Neural cell (in vitro differentiated cells): Measurements from ENCODE around the gene KCNIP2. TPM values are rescaled to one million over a fixed set of nuclear protein-coding genes. Genes with fewer than 3 reads are reported as not detected.

Source experiments
- H2AFZ ChIP-seq: fragments of 200-600, 300-800 bp; sonication (generic), shearing (Covaris generic); 2 replicates; pipeline ENCODE4 v1.6.0; 2014; ENCODE audit warnings: low read depth, mild to moderate bottlenecking, antibody characterized with exemption, low read length, moderate library complexity
- H3F3A ChIP-seq: fragments of 200-600 bp; shearing (Covaris generic); 2 replicates; pipeline ENCODE4 v1.6.1; 2016; ENCODE audit warnings: mild to moderate bottlenecking, moderate library complexity, mixed read lengths, antibody characterized with exemption, low read length; ENCODE audit not compliant: insufficient read depth, poor library complexity, severe bottlenecking
- H3K27ac ChIP-seq: fragments of 200-600, 300-800 bp; sonication (generic), shearing (Covaris generic); 2 replicates; pipeline ENCODE4 v1.5.1; 2014; ENCODE audit warnings: mild to moderate bottlenecking, low read length, moderate library complexity
- H3K27me3 ChIP-seq: fragments of 300-800, 200-600 bp; sonication (generic), shearing (Covaris generic); 2 replicates; pipeline ENCODE4 v1.6.0; 2014; ENCODE audit warnings: mild to moderate bottlenecking, low read depth, low read length, moderate library complexity; ENCODE audit not compliant: insufficient read depth
- H3K36me3 ChIP-seq: fragments of 300-800, 200-600 bp; sonication (generic), shearing (Covaris generic); 2 replicates; pipeline ENCODE4 v1.5.1; 2014; ENCODE audit warnings: mild to moderate bottlenecking, antibody characterized with exemption, low read length, moderate library complexity; ENCODE audit not compliant: insufficient read depth
- H3K4me2 ChIP-seq: fragments of 300-800, 200-600 bp; sonication (generic), shearing (Covaris generic); 2 replicates; pipeline ENCODE4 v1.6.0; 2014; ENCODE audit warnings: mild to moderate bottlenecking, low read length
- H3K4me3 ChIP-seq: fragments of 300-800, 200-600 bp; sonication (generic), shearing (Covaris generic); 2 replicates; pipeline ENCODE4 v1.5.1; 2014; ENCODE audit warnings: mild to moderate bottlenecking, low read length, moderate library complexity
- H3K79me2 ChIP-seq: fragments of 200-600 bp; shearing (Covaris generic); replicated peaks from 2 replicates; pipeline ENCODE4 v1.6.0; 2014; ENCODE audit warnings: mild to moderate bottlenecking, low read length, moderate library complexity; ENCODE audit not compliant: insufficient read depth
- H3K9ac ChIP-seq: fragments of 300-800, 200-600 bp; sonication (generic), shearing (Covaris generic); 2 replicates; pipeline ENCODE4 v1.6.1; 2016; ENCODE audit warnings: mild to moderate bottlenecking, low read length, mixed read lengths
- H3K9me2 ChIP-seq: fragments of 200-600 bp; shearing (Covaris generic); 2 replicates; pipeline ENCODE4 v1.6.1; 2016; ENCODE audit warnings: mild to moderate bottlenecking, low read length, mixed read lengths; ENCODE audit not compliant: insufficient read depth
- H3K9me3 ChIP-seq: fragments of 200-600, 300-800 bp; sonication (generic), shearing (Covaris generic); 2 replicates; pipeline ENCODE4 v1.6.1; 2016; ENCODE audit warnings: mild to moderate bottlenecking, mixed run types, low read length, moderate library complexity, mixed read lengths
- H4K20me1 ChIP-seq: fragments of 200-600 bp; shearing (Covaris generic); 2 replicates; pipeline ENCODE4 v1.6.1; 2016; ENCODE audit warnings: mild to moderate bottlenecking, mixed run types; ENCODE audit not compliant: insufficient read depth
- EP300 ChIP-seq: fragments of 450-650 bp; conservative IDR thresholded peaks from 2 replicates; pipeline ENCODE4 v1.6.1; 2014; ENCODE audit warnings: antibody characterized with exemption, mild to moderate bottlenecking, moderate library complexity; ENCODE audit not compliant: poor library complexity, severe bottlenecking
- EZH2 ChIP-seq: fragments of 200-600, 300-800 bp; shearing (Covaris generic), sonication (generic); IDR thresholded peaks from 2 replicates; pipeline ENCODE4 v1.6.1; 2014; ENCODE audit warnings: antibody characterized with exemption, low read length, borderline replicate concordance, mild to moderate bottlenecking; ENCODE audit not compliant: insufficient read depth, poor library complexity, severe bottlenecking
- MXI1 ChIP-seq: fragments of 450-650 bp; conservative IDR thresholded peaks from 2 replicates; pipeline ENCODE4 v1.6.1; 2014; ENCODE audit warnings: antibody characterized with exemption, mild to moderate bottlenecking; ENCODE audit not compliant: poor library complexity, severe bottlenecking
- POLR2AphosphoS5 ChIP-seq: IDR thresholded peaks from 2 replicates; pipeline ENCODE4 v1.6.1; 2012
- RAD21 ChIP-seq: fragments of 450-650 bp; conservative IDR thresholded peaks from 2 replicates; pipeline ENCODE4 v1.6.1; 2014; ENCODE audit warnings: antibody characterized with exemption, mild to moderate bottlenecking, moderate library complexity
- SMC3 ChIP-seq: fragments of 450-650 bp; conservative IDR thresholded peaks from 2 replicates; pipeline ENCODE4 v1.6.1; 2014; ENCODE audit warnings: antibody characterized with exemption, mild to moderate bottlenecking, moderate library complexity; ENCODE audit not compliant: poor library complexity
- TAF1 ChIP-seq: IDR thresholded peaks from 2 replicates; pipeline ENCODE4 v1.6.1; 2012; ENCODE audit warnings: low read depth
- polyA plus RNA-seq: library from polyadenylated mRNA; depleted of rRNA; stranded (reverse); fragments of >200 nt; gene quantifications from 2 replicates; pipeline ENCODE4 v1.2.3, GENCODE V29; 2014
- TF ChIP-seq, protein P1 (sequence below): fragments of 450-650 bp; IDR thresholded peaks from 2 replicates; pipeline ENCODE4 v1.5.1; 2014; ENCODE audit warnings: antibody characterized with exemption, mild to moderate bottlenecking, moderate library complexity; ENCODE audit not compliant: poor library complexity, severe bottlenecking
- TF ChIP-seq, protein P2 (sequence below): IDR thresholded peaks from 2 replicates; pipeline ENCODE4 v1.6.1; 2012; ENCODE audit warnings: borderline replicate concordance

Gene KCNIP2
- polyA plus RNA-seq, 1 donor from 2014 or later = 10.0 TPM

DNA sequence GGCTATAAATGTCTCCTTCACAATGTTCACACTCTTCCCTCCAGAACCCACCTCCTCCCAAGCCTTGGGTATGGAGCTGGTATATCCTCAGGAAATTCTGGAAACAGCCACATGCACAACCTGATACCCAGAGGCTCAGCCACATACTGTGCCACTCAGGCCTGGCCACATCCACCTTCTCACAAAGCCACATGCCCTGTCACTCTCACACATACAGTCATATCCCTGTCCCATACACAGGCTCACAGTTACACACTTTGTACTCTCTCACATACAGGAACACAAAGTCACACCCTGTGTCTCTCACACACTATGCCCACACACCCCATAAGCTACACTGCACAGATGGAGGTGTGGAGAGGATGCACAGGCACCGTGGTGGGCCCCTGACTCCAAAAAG lies 10.1 kb downstream of the KCNIP2 start:
- no peaks in the 10 kb centered on the region for H3K27me3 ChIP-seq
- H3K9me3 ChIP-seq = no peaks in the 10 kb centered on the region
- H3K4me2 ChIP-seq = no peak overlapping the region
- no peaks in the 10 kb centered on the region for H3K79me2 ChIP-seq
- H3K36me3 ChIP-seq = no peaks in the 10 kb centered on the region
- H4K20me1 ChIP-seq = no peaks in the 10 kb centered on the region
- no peak overlapping the region for H3K4me3 ChIP-seq
- H3K27ac ChIP-seq = no peak overlapping the region
- H2AFZ ChIP-seq = no peak overlapping the region
- TF ChIP-seq RAD21 (no peak), EZH2 (no peak), POLR2AphosphoS5 (no peak)
- TF ChIP-seq, protein P1, sequence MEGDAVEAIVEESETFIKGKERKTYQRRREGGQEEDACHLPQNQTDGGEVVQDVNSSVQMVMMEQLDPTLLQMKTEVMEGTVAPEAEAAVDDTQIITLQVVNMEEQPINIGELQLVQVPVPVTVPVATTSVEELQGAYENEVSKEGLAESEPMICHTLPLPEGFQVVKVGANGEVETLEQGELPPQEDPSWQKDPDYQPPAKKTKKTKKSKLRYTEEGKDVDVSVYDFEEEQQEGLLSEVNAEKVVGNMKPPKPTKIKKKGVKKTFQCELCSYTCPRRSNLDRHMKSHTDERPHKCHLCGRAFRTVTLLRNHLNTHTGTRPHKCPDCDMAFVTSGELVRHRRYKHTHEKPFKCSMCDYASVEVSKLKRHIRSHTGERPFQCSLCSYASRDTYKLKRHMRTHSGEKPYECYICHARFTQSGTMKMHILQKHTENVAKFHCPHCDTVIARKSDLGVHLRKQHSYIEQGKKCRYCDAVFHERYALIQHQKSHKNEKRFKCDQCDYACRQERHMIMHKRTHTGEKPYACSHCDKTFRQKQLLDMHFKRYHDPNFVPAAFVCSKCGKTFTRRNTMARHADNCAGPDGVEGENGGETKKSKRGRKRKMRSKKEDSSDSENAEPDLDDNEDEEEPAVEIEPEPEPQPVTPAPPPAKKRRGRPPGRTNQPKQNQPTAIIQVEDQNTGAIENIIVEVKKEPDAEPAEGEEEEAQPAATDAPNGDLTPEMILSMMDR = no peak
- no peaks in the 10 kb centered on the region for H3F3A ChIP-seq
- H3K9ac ChIP-seq = no peak overlapping the region
- no peaks in the 10 kb centered on the region for H3K9me2 ChIP-seq

DNA sequence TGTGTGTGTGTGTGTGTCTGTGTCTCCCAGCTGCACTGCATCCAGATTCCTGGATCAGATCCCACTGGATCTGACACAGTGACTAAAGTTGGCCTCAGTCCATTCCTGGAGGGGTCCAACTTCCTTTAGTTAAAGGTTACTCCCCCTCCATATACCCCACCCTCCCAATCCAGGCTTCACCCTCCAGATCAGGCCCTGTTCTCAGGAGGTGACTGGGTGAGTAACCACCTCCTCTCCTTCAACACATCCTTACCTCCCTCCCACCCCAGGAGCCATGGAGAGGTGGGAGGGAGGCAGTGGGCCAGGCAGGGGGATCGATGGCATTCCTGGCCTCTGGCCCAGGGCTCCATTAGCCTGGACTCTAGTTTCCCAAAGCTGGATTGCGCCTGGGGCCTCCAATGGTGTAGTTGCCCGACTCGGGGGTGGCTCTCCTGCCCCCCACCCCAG lies 11.3 kb downstream of the KCNIP2 start:
- no peak overlapping the region for H3K4me3 ChIP-seq
- no peak overlapping the region for H3K27ac ChIP-seq
- H3F3A ChIP-seq = no peaks in the 10 kb centered on the region
- no peak overlapping the region for H2AFZ ChIP-seq
- no peaks in the 10 kb centered on the region for H3K27me3 ChIP-seq
- H4K20me1 ChIP-seq = no peaks in the 10 kb centered on the region
- TF ChIP-seq, protein P1 = no peak
- TF ChIP-seq EZH2 = no peak
- TF ChIP-seq TAF1 = no peak
- TF ChIP-seq, protein P2, sequence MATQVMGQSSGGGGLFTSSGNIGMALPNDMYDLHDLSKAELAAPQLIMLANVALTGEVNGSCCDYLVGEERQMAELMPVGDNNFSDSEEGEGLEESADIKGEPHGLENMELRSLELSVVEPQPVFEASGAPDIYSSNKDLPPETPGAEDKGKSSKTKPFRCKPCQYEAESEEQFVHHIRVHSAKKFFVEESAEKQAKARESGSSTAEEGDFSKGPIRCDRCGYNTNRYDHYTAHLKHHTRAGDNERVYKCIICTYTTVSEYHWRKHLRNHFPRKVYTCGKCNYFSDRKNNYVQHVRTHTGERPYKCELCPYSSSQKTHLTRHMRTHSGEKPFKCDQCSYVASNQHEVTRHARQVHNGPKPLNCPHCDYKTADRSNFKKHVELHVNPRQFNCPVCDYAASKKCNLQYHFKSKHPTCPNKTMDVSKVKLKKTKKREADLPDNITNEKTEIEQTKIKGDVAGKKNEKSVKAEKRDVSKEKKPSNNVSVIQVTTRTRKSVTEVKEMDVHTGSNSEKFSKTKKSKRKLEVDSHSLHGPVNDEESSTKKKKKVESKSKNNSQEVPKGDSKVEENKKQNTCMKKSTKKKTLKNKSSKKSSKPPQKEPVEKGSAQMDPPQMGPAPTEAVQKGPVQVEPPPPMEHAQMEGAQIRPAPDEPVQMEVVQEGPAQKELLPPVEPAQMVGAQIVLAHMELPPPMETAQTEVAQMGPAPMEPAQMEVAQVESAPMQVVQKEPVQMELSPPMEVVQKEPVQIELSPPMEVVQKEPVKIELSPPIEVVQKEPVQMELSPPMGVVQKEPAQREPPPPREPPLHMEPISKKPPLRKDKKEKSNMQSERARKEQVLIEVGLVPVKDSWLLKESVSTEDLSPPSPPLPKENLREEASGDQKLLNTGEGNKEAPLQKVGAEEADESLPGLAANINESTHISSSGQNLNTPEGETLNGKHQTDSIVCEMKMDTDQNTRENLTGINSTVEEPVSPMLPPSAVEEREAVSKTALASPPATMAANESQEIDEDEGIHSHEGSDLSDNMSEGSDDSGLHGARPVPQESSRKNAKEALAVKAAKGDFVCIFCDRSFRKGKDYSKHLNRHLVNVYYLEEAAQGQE = no peak
- TF ChIP-seq EP300 = no peak
- no peak for TF ChIP-seq POLR2AphosphoS5
- TF ChIP-seq RAD21 = no peak
- no peak for TF ChIP-seq SMC3
- no peak for TF ChIP-seq MXI1
- no peak overlapping the region for H3K9ac ChIP-seq
- H3K9me3 ChIP-seq = no peaks in the 10 kb centered on the region
- H3K36me3 ChIP-seq = no peaks in the 10 kb centered on the region
- no peak overlapping the region for H3K4me2 ChIP-seq
- H3K9me2 ChIP-seq = no peaks in the 10 kb centered on the region
- H3K79me2 ChIP-seq = no peaks in the 10 kb centered on the region
